NCI-H187 treated with DMSO at 0.1 percent for 48 hours (cell line): Measurements from ENCODE around the gene EEF1AKMT1.

Experiments used
- DNase-seq: peaks from one replicate; lab custom pipeline; 2025; lab: John Stamatoyannopoulos, UW

EEF1AKMT1 gene

GRCh38 chr13:20718958-20719566, 54.7 kb downstream of the EEF1AKMT1 start:
- no peak for DNase-seq

GRCh38 chr13:20717581-20718542, 55.9 kb downstream of the EEF1AKMT1 start:
- no peak for DNase-seq

GRCh38 chr13:20716951-20717350, 56.8 kb downstream of the EEF1AKMT1 start:
- no peak for DNase-seq

- no peak for DNase-seq
Measured at GRCh38 chr13:20715330-20715712, 58.4 kb downstream of the EEF1AKMT1 start.

- DNase-seq = no peak
Measured at GRCh38 chr13:20714563-20715329, 59.0 kb downstream of the EEF1AKMT1 start.

- no peak for DNase-seq
Measured at GRCh38 chr13:20714161-20714560, 59.6 kb downstream of the EEF1AKMT1 start.

- DNase-seq = no peak
Measured at GRCh38 chr13:20713751-20714150, 60.0 kb downstream of the EEF1AKMT1 start.

GRCh38 chr13:20713014-20713376, 60.8 kb downstream of the EEF1AKMT1 start:
- no peak for DNase-seq

GRCh38 chr13:20711301-20712044, 62.3 kb downstream of the EEF1AKMT1 start:
- no peak for DNase-seq

- no peak for DNase-seq
Measured at GRCh38 chr13:20709782-20710181, 64.0 kb downstream of the EEF1AKMT1 start.

GRCh38 chr13:20709369-20709768, 64.4 kb downstream of the EEF1AKMT1 start:
- no peak for DNase-seq

- DNase-seq = no peak
Measured at GRCh38 chr13:20708216-20708615, 65.5 kb downstream of the EEF1AKMT1 start.

GRCh38 chr13:20706661-20707060, 67.1 kb downstream of the EEF1AKMT1 start:
- DNase-seq = no peak

- DNase-seq = no peak
Measured at GRCh38 chr13:20704459-20705069, 69.2 kb downstream of the EEF1AKMT1 start.

- no peak for DNase-seq
Measured at GRCh38 chr13:20703780-20704458, 69.8 kb downstream of the EEF1AKMT1 start.

- DNase-seq = no peak
Measured at GRCh38 chr13:20702915-20703779, 70.6 kb downstream of the EEF1AKMT1 start, which contains the start of gene IL17D. Gene IL17D, plus strand, starts transcription at chr13:20703699. Its CDS starts 303 bp downstream, at chr13:20704002.

- no peak for DNase-seq
Measured at GRCh38 chr13:20702530-20702914, 71.2 kb downstream of the EEF1AKMT1 start.

GRCh38 chr13:20701461-20701860, 72.3 kb downstream of the EEF1AKMT1 start:
- DNase-seq = no peak

GRCh38 chr13:20700288-20700687, 73.5 kb downstream of the EEF1AKMT1 start:
- DNase-seq = no peak

GRCh38 chr13:20699715-20700114, 74.0 kb downstream of the EEF1AKMT1 start:
- no peak for DNase-seq
